ENCODE measurements around the gene SEPTIN8. TPM values are rescaled to one million over a fixed set of nuclear protein-coding genes. Genes with fewer than 3 reads are reported as not detected.

SEPTIN8 gene
- polyA plus RNA-seq, 1 donor (not counting 4 experiments of a cell fraction or from before 2014, with no cell fraction given) = 46.4 TPM

DNA sequence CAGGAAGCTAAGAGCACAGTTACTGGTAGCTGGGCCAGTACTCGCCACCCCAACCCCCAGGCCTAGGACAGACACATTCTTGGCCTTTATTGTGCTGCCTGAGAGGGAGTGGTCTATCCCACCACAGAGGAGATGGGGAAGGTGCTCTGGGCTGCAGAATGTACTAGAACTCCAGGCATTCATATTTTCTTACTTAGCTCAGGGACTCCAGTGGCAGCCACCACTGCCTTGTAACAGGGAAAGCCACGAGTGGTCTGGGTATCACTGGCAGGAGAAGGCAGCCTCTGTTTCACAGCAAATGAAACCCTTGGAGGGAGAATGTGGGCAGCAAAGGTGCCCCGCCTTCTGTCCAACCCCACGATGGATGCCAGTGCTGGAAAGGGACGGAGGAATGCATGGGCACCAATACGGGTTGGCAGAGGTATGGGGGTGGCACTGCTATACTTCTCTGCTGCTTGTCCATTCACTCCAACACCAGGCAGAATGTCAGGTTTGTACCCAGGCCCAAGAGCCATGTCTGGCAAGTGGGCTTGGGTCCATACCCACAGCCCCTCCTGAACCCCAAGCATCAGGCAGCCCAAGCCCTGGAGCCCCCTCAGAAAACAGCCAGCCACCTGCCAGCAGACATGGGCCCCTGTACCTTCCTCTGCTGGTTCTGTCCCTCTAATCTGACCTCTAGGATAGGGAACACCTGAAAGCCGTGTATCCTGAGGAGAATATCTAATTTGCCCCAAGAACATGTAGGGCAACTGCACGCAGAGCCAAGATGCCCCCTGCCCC is 4.6 kb downstream of the SEPTIN8 start:
- H3K4me2 ChIP-seq (ENCODE audit: control insufficient read depth, extremely low read depth, insufficient read depth, low read depth, low read length) = no peak overlapping the region
- FAIRE-seq (no peak), DNase-seq (ENCODE audit: low read depth, low spot score) (no peak)
- H3K27me3 ChIP-seq (ENCODE audit: control insufficient read depth, extremely low read depth, insufficient read depth, low read length) = no peaks in the 10 kb centered on the region
- no peak overlapping the region for H3K4me3 ChIP-seq (ENCODE audit: control insufficient read depth in 2 of 3, extremely low read depth in 1 of 3, insufficient read depth in 2 of 3, low read depth in 1 of 3, low read length in 3 of 3)
- peaks cover 0 to 7% of the 10 kb centered on the region in 2 experiments for H3K36me3 ChIP-seq (ENCODE audit: control insufficient read depth in 2 of 2, extremely low read depth in 1 of 2, insufficient read depth in 2 of 2, low read length in 2 of 2)
- no peaks in the 10 kb centered on the region for H4K20me1 ChIP-seq (ENCODE audit: control insufficient read depth, extremely low read depth, insufficient read depth, low read length)
- H3K27ac ChIP-seq (ENCODE audit: control insufficient read depth, insufficient read depth, low read length) = no peak overlapping the region
- H3K9ac ChIP-seq (ENCODE audit: control insufficient read depth, extremely low read depth, insufficient read depth, low read length) = no peak overlapping the region
- no peak for TF ChIP-seq EZH2 (IDR thresholded peaks at IDR 0.05; ENCODE audit: low read length)
- no peak for TF ChIP-seq CTCF (optimal IDR thresholded peaks at IDR 0.05 in 1 of 3, IDR thresholded peaks at IDR 0.05 in 1 of 3, conservative IDR thresholded peaks at IDR 0.05 in 1 of 3; ENCODE audit: extremely low read depth in 1 of 3, insufficient read depth in 2 of 3, low read length in 3 of 3)
- H3K9me1 ChIP-seq (ENCODE audit: control insufficient read depth, extremely low read depth, insufficient read depth, low read length) = peaks cover 2% of the 10 kb centered on the region
- H3K4me1 ChIP-seq (ENCODE audit: control insufficient read depth, extremely low read depth, insufficient read depth, low read length) = peaks cover 17% of the 10 kb centered on the region
- no peak overlapping the region for H2AFZ ChIP-seq (ENCODE audit: control insufficient read depth, low read length)
- dilution Hi-C loops (cut with MboI; ENCODE audit: extremely low pct_ligation_motif_present, low sequenced_read_pairs) = no loop called here
- peaks cover 62% of the 10 kb centered on the region for H3K79me2 ChIP-seq (ENCODE audit: control insufficient read depth, insufficient read depth, low read length)
- H3K9me3 ChIP-seq (ENCODE audit: control insufficient read depth, low read depth, low read length) = no peaks in the 10 kb centered on the region

- no peak overlapping the region for H3K9ac ChIP-seq (ENCODE audit: control insufficient read depth, extremely low read depth, insufficient read depth, low read length)
- TF ChIP-seq CTCF (optimal IDR thresholded peaks at IDR 0.05 in 1 of 3, IDR thresholded peaks at IDR 0.05 in 1 of 3, conservative IDR thresholded peaks at IDR 0.05 in 1 of 3; ENCODE audit: extremely low read depth in 1 of 3, insufficient read depth in 2 of 3, low read length in 3 of 3) (no peak), EZH2 (IDR thresholded peaks at IDR 0.05; ENCODE audit: low read length) (no peak)
- FAIRE-seq (no peak), DNase-seq (ENCODE audit: low read depth, low spot score) (no peak)
- peaks cover 17% of the 10 kb centered on the region for H3K4me1 ChIP-seq (ENCODE audit: control insufficient read depth, extremely low read depth, insufficient read depth, low read length)
- dilution Hi-C loops (cut with MboI; ENCODE audit: extremely low pct_ligation_motif_present, low sequenced_read_pairs) = no loop called here
- no peaks in the 10 kb centered on the region for H3K9me3 ChIP-seq (ENCODE audit: control insufficient read depth, low read depth, low read length)
- H3K36me3 ChIP-seq (ENCODE audit: control insufficient read depth in 2 of 2, extremely low read depth in 1 of 2, insufficient read depth in 2 of 2, low read length in 2 of 2) = peaks cover 0 to 7% of the 10 kb centered on the region in 2 experiments
- no peak overlapping the region for H2AFZ ChIP-seq (ENCODE audit: control insufficient read depth, low read length)
- H3K4me2 ChIP-seq (ENCODE audit: control insufficient read depth, extremely low read depth, insufficient read depth, low read depth, low read length) = no peak overlapping the region
- no peaks in the 10 kb centered on the region for H3K27me3 ChIP-seq (ENCODE audit: control insufficient read depth, extremely low read depth, insufficient read depth, low read length)
- peaks cover 2% of the 10 kb centered on the region for H3K9me1 ChIP-seq (ENCODE audit: control insufficient read depth, extremely low read depth, insufficient read depth, low read length)
- H3K79me2 ChIP-seq (ENCODE audit: control insufficient read depth, insufficient read depth, low read length) = peaks cover 67% of the 10 kb centered on the region
- no peaks in the 10 kb centered on the region for H4K20me1 ChIP-seq (ENCODE audit: control insufficient read depth, extremely low read depth, insufficient read depth, low read length)
- H3K27ac ChIP-seq (ENCODE audit: control insufficient read depth, insufficient read depth, low read length) = no peak overlapping the region
- no peak overlapping the region for H3K4me3 ChIP-seq (ENCODE audit: control insufficient read depth in 2 of 3, extremely low read depth in 1 of 3, insufficient read depth in 2 of 3, low read depth in 1 of 3, low read length in 3 of 3)
Observed at GRCh38 chr5:132771503-132771998, 5.5 kb downstream of the SEPTIN8 start.
